OCI-LY1 (cell line): ENCODE results near the gene NDUFAF5.

Experiments used
- H2AFZ ChIP-seq: fragments of 200-600 bp; sonication (generic), shearing (Covaris generic); 2 replicates; pipeline ENCODE4 v1.6.0; 2014; ENCODE audit warnings: antibody characterized with exemption, mild to moderate bottlenecking, low read length
- H3F3A ChIP-seq: fragments of 200-600 bp; sonication (generic), shearing (Covaris generic); 2 replicates; pipeline ENCODE4 v1.6.0; 2014; ENCODE audit warnings: mild to moderate bottlenecking, antibody characterized with exemption, low read length, moderate library complexity; ENCODE audit not compliant: insufficient read depth
- H3K27ac ChIP-seq: fragments of 200-600 bp; sonication (generic); 2 replicates; pipeline ENCODE4 v1.5.1; 2014; ENCODE audit warnings: low read length, mixed run types, mild to moderate bottlenecking, low read depth; ENCODE audit not compliant: poor library complexity, severe bottlenecking
- H3K27me3 ChIP-seq: fragments of 200-600 bp; sonication (generic); 2 replicates; pipeline ENCODE4 v1.6.0; 2014; ENCODE audit warnings: antibody characterized with exemption, mild to moderate bottlenecking, low read length, moderate library complexity; ENCODE audit not compliant: insufficient read depth
- H3K36me3 ChIP-seq: fragments of 200-600 bp; sonication (generic); 2 replicates; pipeline ENCODE4 v1.6.1; 2014; ENCODE audit warnings: mild to moderate bottlenecking, antibody characterized with exemption, low read length, moderate library complexity, mixed read lengths; ENCODE audit not compliant: insufficient read depth
- H3K4me1 ChIP-seq: fragments of 200-600 bp; sonication (generic); 2 replicates; pipeline ENCODE4 v1.5.1; 2014; ENCODE audit warnings: mild to moderate bottlenecking, low read length, moderate library complexity; ENCODE audit not compliant: insufficient read depth, severe bottlenecking
- H3K4me2 ChIP-seq: fragments of 200-600 bp; sonication (generic), shearing (Covaris generic); 2 replicates; pipeline ENCODE4 v1.6.1; 2014; ENCODE audit warnings: low read length
- H3K4me3 ChIP-seq: fragments of 200-600 bp; sonication (generic); 2 replicates; pipeline ENCODE4 v1.5.1; 2014; ENCODE audit warnings: low read length, low read depth, mild to moderate bottlenecking, mixed read lengths; ENCODE audit not compliant: poor library complexity, severe bottlenecking
- H3K79me2 ChIP-seq: fragments of 200-600 bp; shearing (Covaris generic); 2 replicates; pipeline ENCODE4 v1.6.1; 2016; ENCODE audit warnings: mixed run types, low read length, mixed read lengths; ENCODE audit not compliant: insufficient read depth
- H3K9ac ChIP-seq: fragments of 200-600 bp; sonication (generic), shearing (Covaris generic); 2 replicates; pipeline ENCODE4 v1.6.1; 2014; ENCODE audit warnings: mild to moderate bottlenecking, low read length, mixed read lengths
- H3K9me2 ChIP-seq: fragments of 200-600 bp; sonication (generic), shearing (Covaris generic); 2 replicates; pipeline ENCODE4 v1.6.1; 2014; ENCODE audit warnings: low read depth, mild to moderate bottlenecking, low read length, mixed read lengths
- H3K9me3 ChIP-seq: fragments of 200-600 bp; shearing (Covaris generic); 2 replicates; pipeline ENCODE4 v1.6.1; 2014; ENCODE audit warnings: low read length, mixed read lengths
- H4K20me1 ChIP-seq: fragments of 200-600 bp; sonication (generic), shearing (Covaris generic); 2 replicates; pipeline ENCODE4 v1.6.0; 2016; ENCODE audit warnings: mild to moderate bottlenecking, low read length; ENCODE audit not compliant: insufficient read depth
- EZH2 ChIP-seq: fragments of 200-600 bp; sonication (generic), shearing (Covaris generic); IDR thresholded peaks from 2 replicates; pipeline ENCODE4 v1.8.0; 2017; ENCODE audit warnings: borderline replicate concordance, mixed run types, mild to moderate bottlenecking, antibody characterized with exemption, low read length, moderate library complexity, mixed read lengths
- TF ChIP-seq, protein P1 (sequence below): fragments of 200-600 bp; sonication (generic), shearing (Covaris generic); IDR thresholded peaks from 2 replicates; pipeline ENCODE4 v1.5.1; 2017; ENCODE audit warnings: mild to moderate bottlenecking, antibody characterized with exemption, low read length, moderate library complexity, mixed read lengths

The NDUFAF5 gene

DNA sequence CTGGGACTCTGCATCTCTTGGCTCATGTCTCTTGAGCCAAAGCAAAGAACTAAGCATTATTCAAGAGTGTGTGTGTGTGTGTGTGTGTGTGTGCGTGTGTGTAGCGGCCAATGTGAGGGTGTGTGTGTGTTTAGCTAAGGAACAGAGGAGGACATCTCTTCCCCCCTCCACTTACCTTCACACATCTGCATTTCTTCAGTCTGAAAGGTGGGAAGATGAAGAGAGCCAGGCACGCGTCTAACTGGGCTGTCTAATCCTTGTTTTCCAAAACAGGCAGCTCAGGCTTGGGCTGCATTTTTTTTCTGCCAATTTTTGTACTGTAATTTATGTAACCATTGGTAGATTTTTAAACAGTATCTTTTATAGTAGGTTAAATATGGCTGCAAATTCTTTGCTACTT, 59.5 kb downstream of the NDUFAF5 start:
- H4K20me1 ChIP-seq, result no peaks in the 10 kb centered on the region
- no peak overlapping the region for H3K4me3 ChIP-seq
- H3K27me3 ChIP-seq, result no peaks in the 10 kb centered on the region
- H3K9me2 ChIP-seq, result no peaks in the 10 kb centered on the region
- no peak overlapping the region for H3K9ac ChIP-seq
- TF ChIP-seq EZH2, result no peak
- TF ChIP-seq, protein P1, sequence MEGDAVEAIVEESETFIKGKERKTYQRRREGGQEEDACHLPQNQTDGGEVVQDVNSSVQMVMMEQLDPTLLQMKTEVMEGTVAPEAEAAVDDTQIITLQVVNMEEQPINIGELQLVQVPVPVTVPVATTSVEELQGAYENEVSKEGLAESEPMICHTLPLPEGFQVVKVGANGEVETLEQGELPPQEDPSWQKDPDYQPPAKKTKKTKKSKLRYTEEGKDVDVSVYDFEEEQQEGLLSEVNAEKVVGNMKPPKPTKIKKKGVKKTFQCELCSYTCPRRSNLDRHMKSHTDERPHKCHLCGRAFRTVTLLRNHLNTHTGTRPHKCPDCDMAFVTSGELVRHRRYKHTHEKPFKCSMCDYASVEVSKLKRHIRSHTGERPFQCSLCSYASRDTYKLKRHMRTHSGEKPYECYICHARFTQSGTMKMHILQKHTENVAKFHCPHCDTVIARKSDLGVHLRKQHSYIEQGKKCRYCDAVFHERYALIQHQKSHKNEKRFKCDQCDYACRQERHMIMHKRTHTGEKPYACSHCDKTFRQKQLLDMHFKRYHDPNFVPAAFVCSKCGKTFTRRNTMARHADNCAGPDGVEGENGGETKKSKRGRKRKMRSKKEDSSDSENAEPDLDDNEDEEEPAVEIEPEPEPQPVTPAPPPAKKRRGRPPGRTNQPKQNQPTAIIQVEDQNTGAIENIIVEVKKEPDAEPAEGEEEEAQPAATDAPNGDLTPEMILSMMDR, result no peak
- H3K4me1 ChIP-seq, result no peaks in the 10 kb centered on the region
- no peaks in the 10 kb centered on the region for H3K9me3 ChIP-seq
- H3F3A ChIP-seq, result no peaks in the 10 kb centered on the region
- no peaks in the 10 kb centered on the region for H3K79me2 ChIP-seq
- no peak overlapping the region for H3K27ac ChIP-seq
- no peak overlapping the region for H3K4me2 ChIP-seq
- H2AFZ ChIP-seq, result no peak overlapping the region
- H3K36me3 ChIP-seq, result no peaks in the 10 kb centered on the region

DNA sequence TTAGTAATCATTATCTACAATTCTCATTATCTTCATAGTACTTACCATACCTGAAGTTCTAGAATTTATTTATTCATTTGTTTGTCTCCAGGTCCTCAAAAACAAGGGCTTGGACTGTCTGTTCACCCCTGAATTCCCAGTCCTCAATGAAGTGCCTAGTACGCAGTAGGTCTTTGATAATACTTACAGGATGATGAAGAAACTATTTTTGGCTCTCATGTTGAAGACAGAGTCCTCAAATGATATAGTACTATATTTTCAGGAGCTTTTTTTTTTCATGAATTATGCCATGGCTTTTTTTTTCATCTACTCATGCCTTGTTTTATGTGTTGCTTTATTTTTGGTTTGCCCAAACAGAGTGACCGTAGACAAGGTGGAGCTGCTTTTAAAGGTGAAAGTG, 66.5 kb downstream of the NDUFAF5 start:
- TF ChIP-seq, protein P1, result no peak
- TF ChIP-seq EZH2, result no peak
- H3K9ac ChIP-seq, result no peak overlapping the region
- no peaks in the 10 kb centered on the region for H3K9me3 ChIP-seq
- H3K9me2 ChIP-seq, result no peaks in the 10 kb centered on the region
- H3K4me1 ChIP-seq, result no peaks in the 10 kb centered on the region
- no peak overlapping the region for H3K27ac ChIP-seq
- no peaks in the 10 kb centered on the region for H4K20me1 ChIP-seq
- H2AFZ ChIP-seq, result no peak overlapping the region
- H3K79me2 ChIP-seq, result no peaks in the 10 kb centered on the region
- H3K27me3 ChIP-seq, result no peaks in the 10 kb centered on the region
- no peak overlapping the region for H3K4me3 ChIP-seq
- H3F3A ChIP-seq, result no peaks in the 10 kb centered on the region
- H3K36me3 ChIP-seq, result no peaks in the 10 kb centered on the region
- no peak overlapping the region for H3K4me2 ChIP-seq

DNA sequence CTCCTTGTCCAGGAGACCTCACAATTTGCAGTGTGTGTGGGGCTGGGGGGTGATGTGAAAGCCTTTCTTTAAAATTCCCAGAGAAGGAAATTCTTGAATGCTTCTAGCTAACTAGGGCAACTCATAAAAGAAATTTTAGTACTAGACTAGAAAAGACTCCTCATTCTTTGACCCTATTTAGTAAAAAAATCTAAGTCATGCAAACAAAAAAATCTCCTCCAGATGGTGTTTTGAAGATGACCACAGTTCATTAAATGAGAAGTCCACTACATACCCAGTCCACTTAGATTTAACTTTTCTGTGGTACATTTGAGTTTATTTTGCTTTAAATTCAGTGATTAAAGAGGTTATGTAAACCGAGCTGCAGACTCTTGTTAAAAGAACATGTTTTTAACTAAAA, 67.5 kb downstream of the NDUFAF5 start:
- Histone ChIP-seq H3K9me2 (no peaks in the 10 kb centered on the region), H3K4me3 (no peak overlapping the region), H3K36me3 (no peaks in the 10 kb centered on the region), H3K79me2 (no peaks in the 10 kb centered on the region), H3K9me3 (no peaks in the 10 kb centered on the region), H2AFZ (no peak overlapping the region), H3K27me3 (no peaks in the 10 kb centered on the region), H4K20me1 (no peaks in the 10 kb centered on the region), H3K27ac (no peak overlapping the region), H3F3A (no peaks in the 10 kb centered on the region), H3K4me1 (no peaks in the 10 kb centered on the region), H3K4me2 (no peak overlapping the region), H3K9ac (no peak overlapping the region)
- no peak for TF ChIP-seq EZH2
- TF ChIP-seq, protein P1, result no peak
